Kidney epithelial cell (primary cell): ENCODE data around the gene KCNJ4. TPM values are rescaled to one million over a fixed set of nuclear protein-coding genes. Genes with fewer than 3 reads are reported as not detected.
"Not testable (repeated sequence)": the region's sequence is repeated elsewhere in the genome, so short reads cannot be mapped to it uniquely, and the experiment has no call there.

Experiments used
- DNase-seq: peaks from one replicate; pipeline ENCODE4 v3.0.0-alpha.2; 2010; ENCODE audit warnings: low read depth
- H3K27me3 ChIP-seq: 2 replicates; pipeline ENCODE4 v1.6.0; 2011; ENCODE audit warnings: low read length; ENCODE audit not compliant: control insufficient read depth, insufficient read depth
- H3K36me3 ChIP-seq: 2 replicates; pipeline ENCODE4 v1.5.1; 2011; ENCODE audit warnings: low read length; ENCODE audit not compliant: control insufficient read depth, insufficient read depth
- H3K4me3 ChIP-seq: 2 replicates; pipeline ENCODE4 v1.5.1; 2011; ENCODE audit warnings: low read depth, mild to moderate bottlenecking, control low read depth, low read length
- total RNA-seq: library from RNA; depleted of rRNA; stranded (reverse); fragments of >200 nt; gene quantifications from 2 replicates; pipeline ENCODE4 v1.2.3, GENCODE V29; 2015
- TF ChIP-seq, protein P1 (sequence below): IDR thresholded peaks from 2 replicates; pipeline ENCODE4 v1.5.1; 2011; ENCODE audit warnings: mild to moderate bottlenecking, moderate library complexity, low read length, control low read depth, inconsistent platforms; ENCODE audit not compliant: insufficient read depth, poor library complexity, severe bottlenecking

KCNJ4 gene
- total RNA-seq, 1 donor from 2014 or later = not detected

DNA sequence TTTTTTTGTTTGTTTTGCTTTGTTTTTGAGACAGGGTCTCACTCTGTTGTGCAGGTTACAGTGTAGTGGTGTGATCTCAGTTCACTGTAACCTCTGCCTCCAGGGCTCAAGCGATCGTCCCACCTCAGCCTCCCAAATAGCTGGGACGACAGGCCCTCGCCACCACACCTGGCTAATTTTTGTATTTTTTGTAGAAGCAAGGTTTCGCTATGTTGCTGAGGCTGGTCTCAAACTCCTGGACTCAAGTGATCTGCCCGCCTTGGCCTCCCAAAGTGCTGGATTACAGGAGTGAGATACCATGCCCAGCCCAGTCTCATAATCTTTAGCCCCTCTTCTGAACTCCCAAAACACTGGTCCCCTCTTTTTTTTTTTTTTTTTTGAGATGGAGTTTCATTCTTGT lies 50.6 kb downstream of the KCNJ4 start:
- no peaks in the 10 kb centered on the region for H3K27me3 ChIP-seq
- DNase-seq = no peak
- TF ChIP-seq, protein P1, sequence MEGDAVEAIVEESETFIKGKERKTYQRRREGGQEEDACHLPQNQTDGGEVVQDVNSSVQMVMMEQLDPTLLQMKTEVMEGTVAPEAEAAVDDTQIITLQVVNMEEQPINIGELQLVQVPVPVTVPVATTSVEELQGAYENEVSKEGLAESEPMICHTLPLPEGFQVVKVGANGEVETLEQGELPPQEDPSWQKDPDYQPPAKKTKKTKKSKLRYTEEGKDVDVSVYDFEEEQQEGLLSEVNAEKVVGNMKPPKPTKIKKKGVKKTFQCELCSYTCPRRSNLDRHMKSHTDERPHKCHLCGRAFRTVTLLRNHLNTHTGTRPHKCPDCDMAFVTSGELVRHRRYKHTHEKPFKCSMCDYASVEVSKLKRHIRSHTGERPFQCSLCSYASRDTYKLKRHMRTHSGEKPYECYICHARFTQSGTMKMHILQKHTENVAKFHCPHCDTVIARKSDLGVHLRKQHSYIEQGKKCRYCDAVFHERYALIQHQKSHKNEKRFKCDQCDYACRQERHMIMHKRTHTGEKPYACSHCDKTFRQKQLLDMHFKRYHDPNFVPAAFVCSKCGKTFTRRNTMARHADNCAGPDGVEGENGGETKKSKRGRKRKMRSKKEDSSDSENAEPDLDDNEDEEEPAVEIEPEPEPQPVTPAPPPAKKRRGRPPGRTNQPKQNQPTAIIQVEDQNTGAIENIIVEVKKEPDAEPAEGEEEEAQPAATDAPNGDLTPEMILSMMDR = no peak
- H3K36me3 ChIP-seq = no peaks in the 10 kb centered on the region
- H3K4me3 ChIP-seq = no peak overlapping the region

DNA sequence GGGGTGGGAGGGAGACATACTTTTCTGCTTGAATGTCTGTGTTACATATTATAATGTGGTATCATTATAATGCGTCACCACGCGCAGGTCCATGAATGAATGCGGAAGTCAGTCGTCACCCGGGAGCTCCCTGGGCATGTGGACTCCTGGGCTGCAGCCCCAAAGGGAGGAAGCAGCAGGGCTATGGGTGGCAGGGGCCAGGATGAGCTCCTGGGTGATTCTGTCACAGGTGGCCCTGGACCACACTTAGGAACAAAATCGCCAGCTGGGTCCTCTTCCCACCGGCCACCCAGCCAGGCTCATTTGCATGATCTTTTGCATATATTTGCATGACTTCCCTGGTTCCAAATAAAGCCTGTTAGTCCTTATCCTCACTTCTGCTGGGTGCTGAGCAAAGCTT lies 51.2 kb downstream of the KCNJ4 start:
- Histone ChIP-seq H3K4me3 (no peak overlapping the region), H3K27me3 (no peaks in the 10 kb centered on the region), H3K36me3 (no peaks in the 10 kb centered on the region)
- DNase-seq = no peak
- TF ChIP-seq, protein P1 = no peak

DNA sequence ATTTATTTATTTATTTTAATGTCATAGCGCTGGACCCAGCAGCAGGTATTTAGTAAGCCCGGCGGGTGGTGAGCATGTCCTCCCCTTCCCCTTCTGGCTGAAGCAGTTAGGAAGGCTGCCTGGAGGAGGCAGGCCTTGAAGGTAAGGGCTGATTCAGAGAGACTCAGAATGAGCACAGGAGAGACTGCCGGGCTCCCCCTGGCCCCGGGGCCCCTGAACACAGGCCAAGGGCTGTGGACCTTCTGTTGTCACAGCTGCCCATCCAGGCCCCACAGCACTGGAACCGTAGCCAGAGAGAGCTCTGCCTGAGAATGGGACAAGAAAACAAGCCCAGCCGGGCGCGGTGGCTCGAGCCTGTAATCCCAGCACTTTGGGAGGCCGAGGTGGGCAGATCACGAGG lies 52.8 kb downstream of the KCNJ4 start:
- Histone ChIP-seq H3K36me3 (no peaks in the 10 kb centered on the region), H3K4me3 (no peak overlapping the region), H3K27me3 (no peaks in the 10 kb centered on the region)
- no peak for DNase-seq
- TF ChIP-seq, protein P1 = no peak

DNA sequence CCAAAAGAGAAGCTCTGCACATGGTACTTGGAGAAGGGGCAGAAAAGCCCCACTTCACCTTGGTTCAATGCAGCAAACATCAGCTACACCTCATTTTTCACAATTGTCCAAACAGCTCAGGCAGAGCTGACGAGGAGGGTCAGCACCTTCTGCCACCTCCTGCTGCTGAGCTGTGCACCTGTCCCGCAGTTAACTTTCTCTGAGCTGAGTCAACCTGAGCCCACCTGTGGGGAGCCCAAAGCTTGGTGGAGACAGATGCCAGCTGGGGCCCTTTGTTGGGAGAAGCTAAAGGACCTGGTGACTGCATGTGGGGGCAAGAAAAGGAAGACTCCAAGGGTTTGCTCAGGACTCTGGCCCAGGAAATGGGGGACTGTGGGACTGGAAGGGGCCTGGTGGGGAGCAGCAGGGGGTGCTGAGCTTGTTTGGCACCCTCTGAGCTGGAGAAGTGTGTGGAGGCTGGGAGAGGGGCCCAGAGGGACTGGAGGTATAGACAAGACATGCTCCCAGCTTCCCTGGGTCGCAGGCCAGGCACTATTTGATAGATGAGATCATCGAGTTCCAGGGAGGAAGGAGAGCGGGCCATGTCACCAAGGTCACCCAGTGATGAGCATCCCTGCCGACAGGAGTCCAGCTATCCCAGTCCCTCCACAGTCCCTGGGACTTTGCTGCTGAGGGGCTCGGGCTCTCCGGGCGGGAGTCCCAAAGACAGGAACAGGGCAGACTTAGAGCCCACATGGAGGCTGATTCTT lies 53.5 kb downstream of the KCNJ4 start:
- Histone ChIP-seq H3K36me3 (no peaks in the 10 kb centered on the region), H3K27me3 (no peaks in the 10 kb centered on the region), H3K4me3 (no peak overlapping the region)
- TF ChIP-seq, protein P1 = no peak
- no peak for DNase-seq

DNA sequence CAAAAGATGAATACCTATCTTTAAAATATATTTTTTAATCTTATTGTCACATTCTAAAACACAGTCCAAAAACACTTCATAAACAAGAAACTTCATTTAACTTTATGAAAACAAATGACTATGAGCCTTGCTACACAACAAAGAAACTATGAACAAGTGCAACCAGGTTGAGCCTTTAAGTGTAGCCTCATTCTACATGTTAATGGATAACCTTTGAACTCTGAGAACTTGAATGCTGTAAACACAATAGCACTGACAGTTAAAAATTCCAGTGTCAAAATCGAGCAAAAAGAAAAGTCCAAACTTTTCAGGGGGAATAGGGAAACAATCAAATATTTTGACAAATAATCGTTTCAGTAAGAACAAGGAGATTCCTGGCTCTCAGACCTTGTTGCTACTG lies 54.7 kb downstream of the KCNJ4 start:
- not testable (repeated sequence) for H3K27me3 ChIP-seq, H3K36me3 ChIP-seq, DNase-seq, H3K4me3 ChIP-seq

DNA sequence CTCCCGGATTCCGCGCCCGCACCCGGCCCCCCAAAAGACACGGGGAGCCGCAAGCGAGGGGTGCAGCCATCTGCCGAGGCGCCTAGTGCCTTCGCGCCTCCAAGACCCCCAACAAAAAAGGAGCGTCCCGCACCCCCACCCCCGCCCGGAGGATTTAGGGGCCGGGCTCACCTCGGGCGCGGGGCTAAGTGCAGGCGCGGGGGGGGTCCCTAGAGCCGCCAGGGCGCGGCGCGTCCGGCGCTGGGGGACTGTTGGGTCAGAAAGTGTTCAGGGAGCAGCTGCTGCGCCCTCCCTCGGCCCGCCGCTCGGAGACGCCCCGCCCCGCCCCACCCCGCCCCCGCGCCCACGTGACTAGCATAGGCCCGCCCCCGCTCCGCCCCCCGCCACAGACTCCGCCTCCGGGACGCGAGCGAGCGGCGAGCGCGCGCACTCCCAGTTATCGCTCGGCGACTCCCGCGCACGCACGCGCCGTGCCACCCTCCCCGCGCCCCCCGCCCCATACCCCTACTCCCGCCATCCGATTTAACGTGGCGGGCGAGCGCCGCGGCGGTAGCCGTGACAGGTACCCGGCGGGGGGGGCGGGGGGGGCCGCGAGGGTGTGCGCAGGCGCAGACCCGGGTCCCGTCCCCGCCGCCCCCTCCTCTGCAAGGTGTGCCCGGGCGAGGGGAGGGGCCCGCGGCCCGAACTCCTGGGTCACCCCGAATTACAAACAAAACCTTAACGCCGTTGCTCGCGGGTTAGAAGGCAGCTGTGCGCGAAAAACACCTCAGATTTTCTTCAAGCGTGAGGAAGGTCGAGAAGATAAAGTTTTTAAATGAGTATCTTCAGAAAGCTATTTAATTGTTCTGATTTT lies 56.2 kb downstream of the KCNJ4 start:
- H3K36me3 ChIP-seq = no peaks in the 10 kb centered on the region
- no peaks in the 10 kb centered on the region for H3K27me3 ChIP-seq
- TF ChIP-seq, protein P1 = no peak
- DNase-seq = no peak
- peak overlapping the region; percentile 75 for H3K4me3 ChIP-seq

DNA sequence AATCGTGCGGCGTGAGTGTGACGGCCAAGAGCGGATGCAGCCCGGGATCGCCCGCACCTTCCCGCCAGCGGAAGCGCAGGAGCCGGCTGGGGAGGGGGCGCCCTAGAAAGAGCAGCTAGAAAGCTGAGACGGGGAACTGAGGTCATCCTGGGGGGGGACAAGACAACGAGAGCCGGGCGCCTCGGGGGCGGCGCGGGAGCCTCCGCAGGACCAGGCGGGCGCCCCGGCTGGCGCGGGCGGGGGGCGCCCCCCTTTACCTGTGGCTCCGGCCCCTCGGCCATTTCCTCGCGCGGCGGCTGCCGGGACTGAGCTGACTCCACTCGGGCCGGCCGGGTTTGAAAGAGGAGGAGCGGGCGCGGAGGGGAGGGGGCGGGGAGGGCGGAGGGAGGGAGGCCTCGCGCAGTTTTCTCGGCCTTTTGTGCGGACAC lies 56.8 kb downstream of the KCNJ4 start:
- H3K27me3 ChIP-seq, H3K36me3 ChIP-seq, DNase-seq: not testable (repeated sequence)
- H3K4me3 ChIP-seq = peak overlapping the region; percentile 75
